Inferior parietal cortex (tissue), 1 donor: ENCODE results near the gene TM9SF4.
A peak's percentile ranks its signal among the peaks of the same experiment; 100 is the strongest.

ENCODE experiments used
- DNase-seq: peaks from one replicate; pipeline ENCODE4 v3.0.0-alpha.2; 2016; ENCODE audit errors: extremely low spot score

The TM9SF4 gene

GRCh38 chr20:32129863-32130262 lies 20.3 kb downstream of the TM9SF4 start:
- no peak for DNase-seq

- DNase-seq = no peak
These were observed 20.8 kb downstream of the TM9SF4 start for GRCh38 chr20:32130352-32130751.

- DNase-seq = no peak
These were observed 21.5 kb downstream of the TM9SF4 start for GRCh38 chr20:32130965-32131364.

- DNase-seq = no peak
These were observed 23.5 kb downstream of the TM9SF4 start for GRCh38 chr20:32132911-32133549.

- no peak for DNase-seq
These were observed 24.5 kb downstream of the TM9SF4 start for GRCh38 chr20:32134026-32134425.

- DNase-seq = no peak
These were observed 26.5 kb downstream of the TM9SF4 start for GRCh38 chr20:32135983-32136515.

- DNase-seq = no peak
These were observed 29.4 kb downstream of the TM9SF4 start for GRCh38 chr20:32138921-32139320.

GRCh38 chr20:32139947-32140346 lies 30.4 kb downstream of the TM9SF4 start:
- DNase-seq = no peak

- DNase-seq = no peak
These were observed 31.1 kb downstream of the TM9SF4 start for GRCh38 chr20:32140603-32141002.

GRCh38 chr20:32141465-32141980 lies 32.0 kb downstream of the TM9SF4 start:
- no peak for DNase-seq

GRCh38 chr20:32142088-32142487 lies 32.6 kb downstream of the TM9SF4 start:
- DNase-seq = no peak

GRCh38 chr20:32142991-32143390 lies 33.5 kb downstream of the TM9SF4 start:
- no peak for DNase-seq

GRCh38 chr20:32144898-32145662 lies 35.6 kb downstream of the TM9SF4 start:
- no peak for DNase-seq

GRCh38 chr20:32149566-32150170 lies 40.2 kb downstream of the TM9SF4 start:
- DNase-seq = no peak

GRCh38 chr20:32150291-32150848 lies 40.9 kb downstream of the TM9SF4 start:
- DNase-seq = no peak

GRCh38 chr20:32152421-32153155 lies 43.1 kb downstream of the TM9SF4 start:
- no peak for DNase-seq

- no peak for DNase-seq
These were observed 43.7 kb downstream of the TM9SF4 start for GRCh38 chr20:32153156-32153665.

GRCh38 chr20:32153771-32154170 lies 44.3 kb downstream of the TM9SF4 start:
- DNase-seq = no peak

- peak; percentile 18 for DNase-seq
These were observed 45.8 kb downstream of the TM9SF4 start for GRCh38 chr20:32155017-32155981.

GRCh38 chr20:32157611-32158010 lies 48.1 kb downstream of the TM9SF4 start:
- no peak for DNase-seq
